Measurements from ENCODE around the gene UHRF2.
"Not testable (repeated sequence)": the region's sequence is repeated elsewhere in the genome, so short reads cannot be mapped to it uniquely, and the experiment has no call there.

The UHRF2 gene

GRCh38 chr9:6412487-6413364, at the start of gene UHRF2:
Gene UHRF2, plus strand, starts transcription at chr9:6413199. Its CDS starts 292 bp downstream, at chr9:6413491.
- peak within 1 kb of the TSS; percentile 73 to 82 for H3K4me3 Mint-ChIP-seq
- H3K27ac Mint-ChIP-seq = peak within 1 kb of the TSS; percentile 96 to 98
- DNase-seq = peak; percentile 97 to 99
- ATAC-seq = peak; percentile 91
- H3K9me3 Mint-ChIP-seq = no peaks in the 10 kb centered on the region
- H3K4me1 Mint-ChIP-seq = peaks cover 42% of the 10 kb centered on the region
- H3K27me3 Mint-ChIP-seq = peaks cover 10% of the 10 kb centered on the region

- H3K9me3 Mint-ChIP-seq = peaks cover 10 to 14% of the 10 kb centered on the region in 2 donors
- DNase-seq (no peak), ATAC-seq (no peak)
- H3K4me3 Mint-ChIP-seq = no peak overlapping the region
- no peaks in the 10 kb centered on the region for H3K4me1 Mint-ChIP-seq
- no peak overlapping the region for H3K27ac Mint-ChIP-seq
- H3K27me3 Mint-ChIP-seq = peaks cover 1% of the 10 kb centered on the region
Measured at GRCh38 chr9:6367128-6367890, 45.7 kb upstream of the UHRF2 start.

GRCh38 chr9:6368831-6369230, 44.2 kb upstream of the UHRF2 start:
- H3K27me3 Mint-ChIP-seq = no peaks in the 10 kb centered on the region
- DNase-seq (no peak), ATAC-seq (no peak)
- no peak overlapping the region for H3K4me3 Mint-ChIP-seq
- peaks cover 10 to 14% of the 10 kb centered on the region in 2 donors for H3K9me3 Mint-ChIP-seq
- H3K4me1 Mint-ChIP-seq = no peaks in the 10 kb centered on the region
- H3K27ac Mint-ChIP-seq = no peak overlapping the region

GRCh38 chr9:6381477-6382012, 31.5 kb upstream of the UHRF2 start:
- not testable (repeated sequence) for H3K27me3 Mint-ChIP-seq, H3K4me3 Mint-ChIP-seq, H3K27ac Mint-ChIP-seq, DNase-seq, H3K4me1 Mint-ChIP-seq, ATAC-seq
- peaks cover 4 to 13% of the 10 kb centered on the region in 2 donors for H3K9me3 Mint-ChIP-seq

- Mint-ChIP-seq H3K4me3 (no peak overlapping the region), H3K9me3 (peaks cover 4 to 7% of the 10 kb centered on the region in 2 donors), H3K27ac (no peak overlapping the region), H3K4me1 (no peaks in the 10 kb centered on the region), H3K27me3 (no peaks in the 10 kb centered on the region)
- ATAC-seq (no peak), DNase-seq (no peak)
Measured at GRCh38 chr9:6382681-6383080, 30.3 kb upstream of the UHRF2 start.

GRCh38 chr9:6383551-6384225, 29.3 kb upstream of the UHRF2 start:
- Mint-ChIP-seq H3K4me3 (no peak overlapping the region), H3K27ac (peak overlapping the region in 1 of 2 donors; percentile 19), H3K27me3 (no peaks in the 10 kb centered on the region), H3K9me3 (peaks cover 0 to 3% of the 10 kb centered on the region in 2 donors), H3K4me1 (no peaks in the 10 kb centered on the region)
- DNase-seq (no peak), ATAC-seq (no peak)

- no peak overlapping the region for H3K4me3 Mint-ChIP-seq
- ATAC-seq (no peak), DNase-seq (no peak)
- no peak overlapping the region for H3K27ac Mint-ChIP-seq
- H3K27me3 Mint-ChIP-seq = no peaks in the 10 kb centered on the region
- no peaks in the 10 kb centered on the region for H3K9me3 Mint-ChIP-seq
- no peaks in the 10 kb centered on the region for H3K4me1 Mint-ChIP-seq
Measured at GRCh38 chr9:6384732-6385131, 28.3 kb upstream of the UHRF2 start.

- Mint-ChIP-seq H3K4me3 (no peak overlapping the region), H3K4me1 (no peaks in the 10 kb centered on the region), H3K27me3 (no peaks in the 10 kb centered on the region), H3K27ac (no peak overlapping the region), H3K9me3 (no peaks in the 10 kb centered on the region)
- no peak for ATAC-seq
- no peak for DNase-seq
Measured at GRCh38 chr9:6399071-6399470, 13.9 kb upstream of the UHRF2 start.

- H3K4me1 Mint-ChIP-seq = no peaks in the 10 kb centered on the region
- DNase-seq = no peak
Measured at GRCh38 chr9:6405371-6405770, 7.6 kb upstream of the UHRF2 start.

GRCh38 chr9:6407778-6408177, 5.2 kb upstream of the UHRF2 start:
- H3K9me3 Mint-ChIP-seq = no peaks in the 10 kb centered on the region
- H3K27ac Mint-ChIP-seq = no peak overlapping the region
- ATAC-seq (no peak), DNase-seq (no peak)
- no peak overlapping the region for H3K4me3 Mint-ChIP-seq
- peaks cover 11% of the 10 kb centered on the region for H3K4me1 Mint-ChIP-seq
- H3K27me3 Mint-ChIP-seq = peaks cover 10% of the 10 kb centered on the region

More at GRCh38 chr9:6405371-6405770, 7.6 kb upstream of the UHRF2 start:
- Mint-ChIP-seq H3K27me3 (peaks cover 8% of the 10 kb centered on the region), H3K9me3 (no peaks in the 10 kb centered on the region), H3K4me3 (no peak overlapping the region), H3K27ac (no peak overlapping the region)
- ATAC-seq = no peak

GRCh38 chr9:6408320-6408719, 4.7 kb upstream of the UHRF2 start:
- Mint-ChIP-seq H3K4me3 (no peak overlapping the region), H3K4me1 (peaks cover 11% of the 10 kb centered on the region), H3K9me3 (no peaks in the 10 kb centered on the region), H3K27me3 (peaks cover 10% of the 10 kb centered on the region), H3K27ac (no peak overlapping the region)
- DNase-seq = no peak
- no peak for ATAC-seq

- peaks cover 10% of the 10 kb centered on the region for H3K27me3 Mint-ChIP-seq
- H3K27ac Mint-ChIP-seq = no peak overlapping the region
- ATAC-seq (no peak), DNase-seq (no peak)
- H3K4me3 Mint-ChIP-seq = no peak overlapping the region
- H3K9me3 Mint-ChIP-seq = no peaks in the 10 kb centered on the region
- peaks cover 14% of the 10 kb centered on the region for H3K4me1 Mint-ChIP-seq
Measured at GRCh38 chr9:6409811-6410210, 3.2 kb upstream of the UHRF2 start.

GRCh38 chr9:6410633-6411032, 2.4 kb upstream of the UHRF2 start:
- ATAC-seq = no peak
- H3K27ac Mint-ChIP-seq = no peak overlapping the region

GRCh38 chr9:6413365-6414246, 607 bp downstream of the UHRF2 start:
- H3K27ac Mint-ChIP-seq = peak overlapping the region; percentile 83 to 91
- H3K4me1 Mint-ChIP-seq = peaks cover 51% of the 10 kb centered on the region
- peak; percentile 33 for ATAC-seq
- H3K4me3 Mint-ChIP-seq = peak overlapping the region; percentile 73 to 82
- H3K27me3 Mint-ChIP-seq = peaks cover 10% of the 10 kb centered on the region
- H3K9me3 Mint-ChIP-seq = no peaks in the 10 kb centered on the region
- peak; percentile 23 to 60 for DNase-seq

More at GRCh38 chr9:6410633-6411032, 2.4 kb upstream of the UHRF2 start:
- Mint-ChIP-seq H3K9me3 (no peaks in the 10 kb centered on the region), H3K4me1 (peaks cover 21% of the 10 kb centered on the region), H3K4me3 (no peak overlapping the region), H3K27me3 (peaks cover 10% of the 10 kb centered on the region)
- no peak for DNase-seq
